ENCODE measurements around the gene TBC1D9B. TPM values are rescaled to one million over a fixed set of nuclear protein-coding genes. Genes with fewer than 3 reads are reported as not detected.
A peak's percentile ranks its signal among the peaks of the same experiment; 100 is the strongest.

TBC1D9B gene
- total and polyA plus RNA-seq, 2 of the 13 experiments (the other 11 are each of a cell fraction or from before 2014, with no cell fraction given), result 35.0 to 50.0 TPM

- ATAC-seq (no peak), DNase-seq (ENCODE audit: low spot score) (no peak), FAIRE-seq (no peak)
- Histone ChIP-seq H3K9me3 (ENCODE audit: low read length) (no peaks in the 10 kb centered on the region), H3K27me3 (ENCODE audit: control insufficient read depth in 1 of 2, insufficient read depth in 2 of 2, low read length in 2 of 2) (no peaks in the 10 kb centered on the region), H3K4me3 (replicated peaks in 1 of 3; ENCODE audit: insufficient read depth in 1 of 3, low read depth in 2 of 3, low read length in 3 of 3) (no peak overlapping the region), H3K36me3 (replicated peaks in 1 of 2; ENCODE audit: control insufficient read depth in 1 of 2, insufficient read depth in 2 of 2, low read length in 2 of 2) (no peaks in the 10 kb centered on the region), H3K9ac (ENCODE audit: insufficient read depth, low read depth, low read length) (no peak overlapping the region), H4K20me1 (ENCODE audit: insufficient read depth, low read length) (no peaks in the 10 kb centered on the region), H3K27ac (ENCODE audit: extremely low read length, insufficient read depth, low read length) (no peak overlapping the region), H3K4me1 (ENCODE audit: insufficient read depth, low read length) (peaks cover 12% of the 10 kb centered on the region), H3K4me2 (ENCODE audit: low read depth, low read length) (no peak overlapping the region), H2AFZ (ENCODE audit: low read length) (no peak overlapping the region), H3K79me2 (ENCODE audit: insufficient read depth, low read length) (no peaks in the 10 kb centered on the region)
- TF ChIP-seq MAFF (IDR thresholded peaks at IDR 0.05; ENCODE audit: low read depth, low read length) (0 out of 2 replicates have a peak, but pooled peaks have one; percentile 11), CEBPB (IDR thresholded peaks at IDR 0.05; ENCODE audit: borderline replicate concordance, low read depth, low read length) (no peak), MAFK (conservative IDR thresholded peaks at IDR 0.05 in 1 of 2, IDR thresholded peaks at IDR 0.05 in 1 of 2; ENCODE audit: low read length in 2 of 2) (0 out of 4 replicates have a peak, but pooled peaks of 1 of the 2 experiments have one; percentile 5)
- intact Hi-C loops (cut with micrococcal nuclease; ENCODE audit: unreplicated experiment), result no loop called here
- WGBS (ENCODE audit: low lambda C conversion rate), result 94% methylated on average over 2 of the region's 2 CpGs
- CTCF ChIA-PET (ENCODE audit: low intra/inter-chr PET ratio, low total read pairs), result no interaction called here
- no TSS peak for BruUV-seq (replicated peaks)
- POLR2A ChIA-PET, result no interaction called here
- in situ Hi-C loops (cut with HindIII; ENCODE audit: extremely low pct_ligation_motif_present, low pct_unique_long_range_greater_than_20kb), result no loop called here
Observed at GRCh38 chr5:179955630-179956029, 47.9 kb upstream of the TBC1D9B start.

GRCh38 chr5:179955062-179955461 is 47.4 kb upstream of the TBC1D9B start:
- Histone ChIP-seq H3K9ac (ENCODE audit: insufficient read depth, low read depth, low read length) (no peak overlapping the region), H3K27me3 (ENCODE audit: control insufficient read depth in 1 of 2, insufficient read depth in 2 of 2, low read length in 2 of 2) (no peaks in the 10 kb centered on the region), H3K4me3 (replicated peaks in 1 of 3; ENCODE audit: insufficient read depth in 1 of 3, low read depth in 2 of 3, low read length in 3 of 3) (no peak overlapping the region), H3K27ac (ENCODE audit: extremely low read length, insufficient read depth, low read length) (no peak overlapping the region), H3K79me2 (ENCODE audit: insufficient read depth, low read length) (no peaks in the 10 kb centered on the region), H2AFZ (ENCODE audit: low read length) (no peak overlapping the region), H3K4me1 (ENCODE audit: insufficient read depth, low read length) (peaks cover 6% of the 10 kb centered on the region), H3K36me3 (replicated peaks in 1 of 2; ENCODE audit: control insufficient read depth in 1 of 2, insufficient read depth in 2 of 2, low read length in 2 of 2) (no peaks in the 10 kb centered on the region), H3K4me2 (ENCODE audit: low read depth, low read length) (no peak overlapping the region), H4K20me1 (ENCODE audit: insufficient read depth, low read length) (no peaks in the 10 kb centered on the region), H3K9me3 (ENCODE audit: low read length) (no peaks in the 10 kb centered on the region)
- no peak for FAIRE-seq
- CTCF ChIA-PET (ENCODE audit: low intra/inter-chr PET ratio, low total read pairs), result no interaction called here
- BruUV-seq (replicated peaks), result no TSS peak
- DNase-seq (ENCODE audit: low spot score), result no peak
- whole genome bisulfite sequencing (ENCODE audit: low lambda C conversion rate), result 93% methylated on average over 6 of the region's 6 CpGs
- ATAC-seq, result no peak
- in situ Hi-C loops (cut with HindIII; ENCODE audit: extremely low pct_ligation_motif_present, low pct_unique_long_range_greater_than_20kb), result no loop called here
- POLR2A ChIA-PET, result no interaction called here
- intact Hi-C loops (cut with micrococcal nuclease; ENCODE audit: unreplicated experiment), result no loop called here
- TF ChIP-seq ISL2 (CRISPR knock-in tag; IDR thresholded peaks at IDR 0.05) (no peak), ZFX (CRISPR knock-in tag; IDR thresholded peaks at IDR 0.05; ENCODE audit: low read depth) (no peak), ZFP36 (IDR thresholded peaks at IDR 0.05; ENCODE audit: borderline replicate concordance, low read depth, low read length, partially characterized antibody) (no peak), CENPBD1 (CRISPR knock-in tag; IDR thresholded peaks at IDR 0.05; ENCODE audit: borderline replicate concordance, low read depth) (no peak), ZNF629 (CRISPR knock-in tag; conservative IDR thresholded peaks at IDR 0.05) (no peak), HBP1 (CRISPR knock-in tag; IDR thresholded peaks at IDR 0.05; ENCODE audit: low read depth) (no peak), SETDB1 (CRISPR knock-in tag; IDR thresholded peaks at IDR 0.05; ENCODE audit: borderline replicate concordance) (no peak), ZNF468 (CRISPR knock-in tag; IDR thresholded peaks at IDR 0.05) (no peak), ZNF549 (CRISPR knock-in tag; IDR thresholded peaks at IDR 0.05) (no peak), GPBP1L1 (CRISPR knock-in tag; IDR thresholded peaks at IDR 0.05) (no peak), ZFP62 (CRISPR knock-in tag; IDR thresholded peaks at IDR 0.05) (no peak), GMEB1 (CRISPR knock-in tag; IDR thresholded peaks at IDR 0.05; ENCODE audit: borderline replicate concordance) (no peak)

All from HepG2 (cell line).